Neural cell (in vitro differentiated cells): ENCODE results near the gene SLC6A15.

Source experiments
- CTCF ChIP-seq: fragments of 450-650 bp; IDR thresholded peaks from 2 replicates; pipeline ENCODE4 v1.5.1; 2014; ENCODE audit warnings: antibody characterized with exemption, mild to moderate bottlenecking, moderate library complexity; ENCODE audit not compliant: poor library complexity, severe bottlenecking
- EP300 ChIP-seq: fragments of 450-650 bp; conservative IDR thresholded peaks from 2 replicates; pipeline ENCODE4 v1.6.1; 2014; ENCODE audit warnings: antibody characterized with exemption, mild to moderate bottlenecking, moderate library complexity; ENCODE audit not compliant: poor library complexity, severe bottlenecking
- EZH2 ChIP-seq: fragments of 200-600, 300-800 bp; shearing (Covaris generic), sonication (generic); IDR thresholded peaks from 2 replicates; pipeline ENCODE4 v1.6.1; 2014; ENCODE audit warnings: antibody characterized with exemption, low read length, borderline replicate concordance, mild to moderate bottlenecking; ENCODE audit not compliant: insufficient read depth, poor library complexity, severe bottlenecking
- MXI1 ChIP-seq: fragments of 450-650 bp; conservative IDR thresholded peaks from 2 replicates; pipeline ENCODE4 v1.6.1; 2014; ENCODE audit warnings: antibody characterized with exemption, mild to moderate bottlenecking; ENCODE audit not compliant: poor library complexity, severe bottlenecking
- POLR2AphosphoS5 ChIP-seq: IDR thresholded peaks from 2 replicates; pipeline ENCODE4 v1.6.1; 2012
- RAD21 ChIP-seq: fragments of 450-650 bp; conservative IDR thresholded peaks from 2 replicates; pipeline ENCODE4 v1.6.1; 2014; ENCODE audit warnings: antibody characterized with exemption, mild to moderate bottlenecking, moderate library complexity
- SMC3 ChIP-seq: fragments of 450-650 bp; conservative IDR thresholded peaks from 2 replicates; pipeline ENCODE4 v1.6.1; 2014; ENCODE audit warnings: antibody characterized with exemption, mild to moderate bottlenecking, moderate library complexity; ENCODE audit not compliant: poor library complexity

- TF ChIP-seq CTCF (no peak), EZH2 (no peak), SMC3 (no peak), EP300 (no peak), RAD21 (no peak), MXI1 (no peak), POLR2AphosphoS5 (no peak)
These were observed 68.9 kb downstream of the SLC6A15 start for GRCh38 chr12:84843593-84844144.
